Trophoblast cell (in vitro differentiated cells and primary cell): ENCODE results near the gene SPC25.

Experiments
- DNase-seq, 2 donors: peaks; one replicate each; pipeline ENCODE4 v3.0.0-alpha.2; 2016
- H2AFZ ChIP-seq: 2 replicates; pipeline ENCODE4 v1.6.1; 2013; ENCODE audit warnings: low read length, moderate library complexity, mild to moderate bottlenecking; ENCODE audit not compliant: insufficient read depth, poor library complexity
- H2AK5ac ChIP-seq: 2 replicates; pipeline ENCODE4 v1.6.1; 2013; ENCODE audit warnings: mild to moderate bottlenecking, low read length
- H2BK120ac ChIP-seq: 2 replicates; pipeline ENCODE4 v1.6.1; 2013; ENCODE audit warnings: low read length, mild to moderate bottlenecking, moderate library complexity; ENCODE audit not compliant: insufficient read depth, poor library complexity
- H2BK12ac ChIP-seq: 2 replicates; pipeline ENCODE4 v1.6.1; 2013; ENCODE audit warnings: mild to moderate bottlenecking, low read length, moderate library complexity
- H2BK5ac ChIP-seq: 2 replicates; pipeline ENCODE4 v1.6.1; 2013; ENCODE audit warnings: low read length, low read depth, moderate library complexity, mild to moderate bottlenecking; ENCODE audit not compliant: poor library complexity
- H3K14ac ChIP-seq: 2 replicates; pipeline ENCODE4 v1.6.1; 2013; ENCODE audit warnings: mild to moderate bottlenecking, low read length
- H3K18ac ChIP-seq: 2 replicates; pipeline ENCODE4 v1.6.1; 2013; ENCODE audit warnings: mild to moderate bottlenecking, low read length
- H3K23ac ChIP-seq: 2 replicates; pipeline ENCODE4 v1.6.1; 2013; ENCODE audit warnings: low read length
- H3K27ac ChIP-seq: 2 replicates; pipeline ENCODE4 v1.5.1; 2013; ENCODE audit warnings: low read depth, mild to moderate bottlenecking, inconsistent platforms, low read length, moderate library complexity
- H3K27me3 ChIP-seq: 2 replicates; pipeline ENCODE4 v1.6.1; 2013; ENCODE audit warnings: inconsistent platforms, mild to moderate bottlenecking, low read length, moderate library complexity; ENCODE audit not compliant: insufficient read depth
- H3K36me3 ChIP-seq, 2 experiments: 1 replicate in 1 of 2; 2 replicates in 1 of 2; pipeline ENCODE4 v1.6.1; 2013; ENCODE audit warnings: low read length in 2 of 2, mild to moderate bottlenecking in 2 of 2, moderate library complexity in 1 of 2; ENCODE audit not compliant: insufficient read depth in 2 of 2, control insufficient read depth in 1 of 2
- H3K4ac ChIP-seq: 2 replicates; pipeline ENCODE4 v1.6.1; 2013; ENCODE audit warnings: low read depth, mild to moderate bottlenecking, low read length, moderate library complexity
- H3K4me1 ChIP-seq, 2 experiments: 1 replicate in 1 of 2; 2 replicates in 1 of 2; pipeline ENCODE4 v1.6.1; 2013; ENCODE audit warnings: low read length in 2 of 2, mild to moderate bottlenecking in 2 of 2, moderate library complexity in 1 of 2; ENCODE audit not compliant: insufficient read depth in 2 of 2, control insufficient read depth in 1 of 2
- H3K4me2 ChIP-seq: 2 replicates; pipeline ENCODE4 v1.6.1; 2013; ENCODE audit warnings: inconsistent platforms, mild to moderate bottlenecking, low read length, moderate library complexity
- H3K4me3 ChIP-seq: 2 replicates; pipeline ENCODE4 v1.5.1; 2013; ENCODE audit warnings: mild to moderate bottlenecking, low read depth, low read length, inconsistent platforms
- H3K79me1 ChIP-seq: one replicate; pipeline ENCODE4 v1.6.1; 2013; ENCODE audit warnings: low read length
- H3K79me2 ChIP-seq: 2 replicates; pipeline ENCODE4 v1.6.1; 2013; ENCODE audit warnings: low read length, mild to moderate bottlenecking; ENCODE audit not compliant: control insufficient read depth, insufficient read depth, poor library complexity
- H3K9ac ChIP-seq: 2 replicates; pipeline ENCODE4 v1.6.1; 2013; ENCODE audit warnings: mild to moderate bottlenecking, low read length
- H3K9me3 ChIP-seq: 2 replicates; pipeline ENCODE4 v1.6.1; 2013; ENCODE audit warnings: low read depth, mild to moderate bottlenecking, control low read depth, inconsistent platforms, low read length; ENCODE audit not compliant: insufficient read depth
- H4K12ac ChIP-seq: 2 replicates; pipeline ENCODE4 v1.6.1; 2013; ENCODE audit warnings: low read depth, mild to moderate bottlenecking, low read length, moderate library complexity
- H4K8ac ChIP-seq: 2 replicates; pipeline ENCODE4 v1.6.1; 2013; ENCODE audit warnings: low read depth, mild to moderate bottlenecking, low read length, moderate library complexity
- H4K91ac ChIP-seq: one replicate; pipeline ENCODE4 v1.6.1; 2013; ENCODE audit warnings: low read depth, mild to moderate bottlenecking, low read length, moderate library complexity
- WGBS: extraction: QIAGEN DNeasy Blood & Tissue Kit; methylation state at CpG from one replicate; pipeline ENCODE4 v1.1.7; 2013; ENCODE audit warnings: missing lambda C conversion rate; ENCODE audit not compliant: insufficient read length, insufficient coverage; ENCODE audit errors: extremely low coverage; 5-methylcytosine and 5-hydroxymethylcytosine counted together

The SPC25 gene

GRCh38 chr2:168928113-168928831, 38.0 kb upstream of the SPC25 start:
- Histone ChIP-seq H3K36me3 (no peaks in the 10 kb centered on the region), H3K4me1 (peaks cover 2 to 9% of the 10 kb centered on the region in 2 experiments), H3K18ac (no peak overlapping the region), H3K4me2 (no peak overlapping the region), H3K27ac (no peak overlapping the region), H4K8ac (no peak overlapping the region), H3K9me3 (no peaks in the 10 kb centered on the region), H2AK5ac (no peak overlapping the region), H2AFZ (no peak overlapping the region), H3K79me1 (no peaks in the 10 kb centered on the region), H3K4me3 (no peak overlapping the region), H2BK120ac (no peak overlapping the region), H3K27me3 (no peaks in the 10 kb centered on the region), H2BK12ac (no peak overlapping the region), H4K91ac (no peak overlapping the region), H3K23ac (no peak overlapping the region), H3K79me2 (no peaks in the 10 kb centered on the region), H3K9ac (no peak overlapping the region), H3K4ac (no peak overlapping the region), H4K12ac (no peak overlapping the region), H3K14ac (no peak overlapping the region), H2BK5ac (no peak overlapping the region)
- no peak for DNase-seq
- WGBS, result no CpG with 5 or more reads among the region's 3 CpGs

GRCh38 chr2:168926621-168927386, 36.6 kb upstream of the SPC25 start:
- no peaks in the 10 kb centered on the region for H3K27me3 ChIP-seq
- H4K8ac ChIP-seq, result no peak overlapping the region
- H3K18ac ChIP-seq, result no peak overlapping the region
- H4K91ac ChIP-seq, result no peak overlapping the region
- no peaks in the 10 kb centered on the region for H3K9me3 ChIP-seq
- WGBS, result no CpG with 5 or more reads among the region's 3 CpGs
- H4K12ac ChIP-seq, result no peak overlapping the region
- H2AK5ac ChIP-seq, result no peak overlapping the region
- H3K23ac ChIP-seq, result no peak overlapping the region
- H3K79me1 ChIP-seq, result no peaks in the 10 kb centered on the region
- H3K27ac ChIP-seq, result no peak overlapping the region
- peak; percentile 90 to 95 for DNase-seq
- H3K36me3 ChIP-seq, result no peaks in the 10 kb centered on the region
- no peak overlapping the region for H2BK120ac ChIP-seq
- peaks cover 2 to 9% of the 10 kb centered on the region in 2 experiments for H3K4me1 ChIP-seq
- H3K14ac ChIP-seq, result no peak overlapping the region
- no peak overlapping the region for H3K4me2 ChIP-seq
- H2BK12ac ChIP-seq, result no peak overlapping the region
- no peaks in the 10 kb centered on the region for H3K79me2 ChIP-seq
- no peak overlapping the region for H2AFZ ChIP-seq
- no peak overlapping the region for H2BK5ac ChIP-seq
- H3K4ac ChIP-seq, result no peak overlapping the region
- H3K4me3 ChIP-seq, result no peak overlapping the region
- H3K9ac ChIP-seq, result no peak overlapping the region

- no peak overlapping the region for H4K8ac ChIP-seq
- no peak overlapping the region for H3K14ac ChIP-seq
- H3K27ac ChIP-seq, result no peak overlapping the region
- H3K4me2 ChIP-seq, result no peak overlapping the region
- H3K27me3 ChIP-seq, result no peaks in the 10 kb centered on the region
- no peak overlapping the region for H4K12ac ChIP-seq
- no peak overlapping the region for H3K9ac ChIP-seq
- H2AK5ac ChIP-seq, result no peak overlapping the region
- H3K36me3 ChIP-seq, result no peaks in the 10 kb centered on the region
- H2AFZ ChIP-seq, result no peak overlapping the region
- peak in 1 of 2 donors; percentile 81 for DNase-seq
- no peak overlapping the region for H3K4ac ChIP-seq
- no peaks in the 10 kb centered on the region for H3K9me3 ChIP-seq
- WGBS, result no CpG with 5 or more reads among the region's 4 CpGs
- no peak overlapping the region for H2BK5ac ChIP-seq
- H3K79me1 ChIP-seq, result no peaks in the 10 kb centered on the region
- H2BK12ac ChIP-seq, result no peak overlapping the region
- no peak overlapping the region for H3K18ac ChIP-seq
- no peak overlapping the region for H3K23ac ChIP-seq
- H4K91ac ChIP-seq, result no peak overlapping the region
- no peak overlapping the region for H3K4me3 ChIP-seq
- H3K4me1 ChIP-seq, result no peaks in the 10 kb centered on the region
- no peaks in the 10 kb centered on the region for H3K79me2 ChIP-seq
- H2BK120ac ChIP-seq, result no peak overlapping the region
Measured at GRCh38 chr2:168920504-168921157, 30.4 kb upstream of the SPC25 start.

GRCh38 chr2:168916331-168916675, 26.1 kb upstream of the SPC25 start:
- Histone ChIP-seq H2AK5ac (no peak overlapping the region), H3K23ac (no peak overlapping the region), H4K8ac (no peak overlapping the region), H3K4me1 (no peaks in the 10 kb centered on the region), H3K4me3 (no peak overlapping the region), H4K91ac (no peak overlapping the region), H3K36me3 (no peaks in the 10 kb centered on the region), H2BK12ac (no peak overlapping the region), H3K27ac (no peak overlapping the region), H2BK5ac (no peak overlapping the region), H2AFZ (no peak overlapping the region), H3K9ac (no peak overlapping the region), H3K27me3 (no peaks in the 10 kb centered on the region), H3K14ac (no peak overlapping the region), H3K4ac (no peak overlapping the region), H3K4me2 (no peak overlapping the region), H3K79me1 (no peaks in the 10 kb centered on the region), H3K18ac (no peak overlapping the region), H4K12ac (no peak overlapping the region), H2BK120ac (no peak overlapping the region), H3K9me3 (peaks cover 2% of the 10 kb centered on the region), H3K79me2 (no peaks in the 10 kb centered on the region)
- no peak for DNase-seq
- no CpG with 5 or more reads among the region's 4 CpGs for WGBS
